Neural progenitor cell (in vitro differentiated cells): ENCODE measurements around the gene NME9. TPM values are rescaled to one million over a fixed set of nuclear protein-coding genes. Genes with fewer than 3 reads are reported as not detected.

ENCODE experiments used
- DNase-seq: peaks from one replicate; pipeline ENCODE4 v3.0.0-alpha.2; 2016; ENCODE audit warnings: low spot score
- H2AFZ ChIP-seq: fragments of 200-600 bp; sonication (generic); replicated peaks from 2 replicates; pipeline ENCODE4 v1.6.1; 2016; ENCODE audit warnings: antibody characterized with exemption
- H3F3A ChIP-seq: fragments of 200-600 bp; sonication (generic); 2 replicates; pipeline ENCODE4 v1.6.1; 2016; ENCODE audit warnings: antibody characterized with exemption, low read depth
- H3K27ac ChIP-seq: fragments of 200-600 bp; sonication (generic); 2 replicates; pipeline ENCODE4 v1.5.1; 2016; ENCODE audit warnings: mild to moderate bottlenecking
- H3K27me3 ChIP-seq: fragments of 200-600 bp; sonication (generic); 2 replicates; pipeline ENCODE4 v1.6.1; 2016; ENCODE audit warnings: mild to moderate bottlenecking, moderate library complexity
- H3K36me3 ChIP-seq: fragments of 200-600 bp; sonication (generic); 2 replicates; pipeline ENCODE4 v1.5.1; 2016
- H3K4me1 ChIP-seq: fragments of 200-600 bp; sonication (generic); 2 replicates; pipeline ENCODE4 v1.6.1; 2016; ENCODE audit warnings: mixed run types
- H3K4me2 ChIP-seq: fragments of 200-600 bp; sonication (generic); 2 replicates; pipeline ENCODE4 v1.6.1; 2016
- H3K4me3 ChIP-seq: fragments of 200-600 bp; sonication (generic); 2 replicates; pipeline ENCODE4 v1.5.1; 2016
- H3K79me2 ChIP-seq: fragments of 200-600 bp; sonication (generic); 2 replicates; pipeline ENCODE4 v1.6.1; 2016; ENCODE audit warnings: low read depth
- H3K9ac ChIP-seq: fragments of 200-600 bp; sonication (generic); 2 replicates; pipeline ENCODE4 v1.6.1; 2016
- H3K9me3 ChIP-seq: fragments of 200-600 bp; sonication (generic); 2 replicates; pipeline ENCODE4 v1.5.1; 2016; ENCODE audit warnings: low read depth
- H4K20me1 ChIP-seq: fragments of 200-600 bp; sonication (generic); 2 replicates; pipeline ENCODE4 v1.6.1; 2016; ENCODE audit warnings: low read depth
- H3K27ac Mint-ChIP-seq: 3 replicates; pipeline ENCODE4 v1.8.0; 2021; ENCODE audit warnings: mixed read lengths
- H3K27me3 Mint-ChIP-seq: 2 replicates; pipeline ENCODE4 v1.8.0; 2022; ENCODE audit warnings: low read depth, mild to moderate bottlenecking, inconsistent platforms, moderate library complexity, mixed read lengths; ENCODE audit not compliant: insufficient read depth
- H3K36me3 Mint-ChIP-seq: 3 replicates; pipeline ENCODE4 v1.8.0; 2021; ENCODE audit warnings: mixed read lengths
- H3K4me1 Mint-ChIP-seq: 3 replicates; pipeline ENCODE4 v1.8.0; 2021; ENCODE audit warnings: mixed read lengths
- H3K4me3 Mint-ChIP-seq: 3 replicates; pipeline ENCODE4 v1.8.0; 2021; ENCODE audit warnings: mild to moderate bottlenecking, moderate library complexity, mixed read lengths
- H3K9me3 Mint-ChIP-seq: 3 replicates; pipeline ENCODE4 v1.8.0; 2020; ENCODE audit warnings: mixed read lengths
- EZH2 ChIP-seq: fragments of 200-600 bp; sonication (generic); IDR thresholded peaks from 2 replicates; pipeline ENCODE4 v1.6.1; 2017; ENCODE audit warnings: antibody characterized with exemption, mild to moderate bottlenecking, moderate library complexity
- EZH2phosphoT487 ChIP-seq: fragments of 200-600 bp; sonication (generic); IDR thresholded peaks from 2 replicates; pipeline ENCODE4 v1.6.1; 2017; ENCODE audit warnings: antibody characterized with exemption
- total RNA-seq: library from RNA; depleted of rRNA; stranded (reverse); fragments of >200 nt; gene quantifications from 2 replicates; pipeline ENCODE4 v1.2.3, GENCODE V29; 2015; ENCODE audit warnings: low replicate concordance
- TF ChIP-seq, protein P1 (sequence below): fragments of 200-600 bp; sonication (generic); IDR thresholded peaks from 2 replicates; pipeline ENCODE4 v1.5.1; 2017; ENCODE audit warnings: antibody characterized with exemption, mild to moderate bottlenecking

NME9 gene
- total RNA-seq, 1 donor from 2014 or later, result 1.1 TPM

GRCh38 chr3:138374573-138375134 is 45.0 kb upstream of the NME9 start:
- Mint-ChIP-seq H3K4me3 (no peak overlapping the region), H3K36me3 (peaks cover 18% of the 10 kb centered on the region), H3K4me1 (peaks cover 9% of the 10 kb centered on the region), H3K27ac (no peak overlapping the region), H3K9me3 (peaks cover 3% of the 10 kb centered on the region), H3K27me3 (peaks cover 2% of the 10 kb centered on the region)
- Histone ChIP-seq H3K4me1 (no peaks in the 10 kb centered on the region), H4K20me1 (no peaks in the 10 kb centered on the region), H3K4me3 (no peak overlapping the region), H3K27ac (no peak overlapping the region), H3K79me2 (no peaks in the 10 kb centered on the region), H3K27me3 (no peaks in the 10 kb centered on the region), H3K36me3 (no peaks in the 10 kb centered on the region), H2AFZ (no peak overlapping the region), H3K4me2 (no peak overlapping the region), H3F3A (no peaks in the 10 kb centered on the region), H3K9me3 (no peaks in the 10 kb centered on the region), H3K9ac (no peak overlapping the region)
- TF ChIP-seq, protein P1, sequence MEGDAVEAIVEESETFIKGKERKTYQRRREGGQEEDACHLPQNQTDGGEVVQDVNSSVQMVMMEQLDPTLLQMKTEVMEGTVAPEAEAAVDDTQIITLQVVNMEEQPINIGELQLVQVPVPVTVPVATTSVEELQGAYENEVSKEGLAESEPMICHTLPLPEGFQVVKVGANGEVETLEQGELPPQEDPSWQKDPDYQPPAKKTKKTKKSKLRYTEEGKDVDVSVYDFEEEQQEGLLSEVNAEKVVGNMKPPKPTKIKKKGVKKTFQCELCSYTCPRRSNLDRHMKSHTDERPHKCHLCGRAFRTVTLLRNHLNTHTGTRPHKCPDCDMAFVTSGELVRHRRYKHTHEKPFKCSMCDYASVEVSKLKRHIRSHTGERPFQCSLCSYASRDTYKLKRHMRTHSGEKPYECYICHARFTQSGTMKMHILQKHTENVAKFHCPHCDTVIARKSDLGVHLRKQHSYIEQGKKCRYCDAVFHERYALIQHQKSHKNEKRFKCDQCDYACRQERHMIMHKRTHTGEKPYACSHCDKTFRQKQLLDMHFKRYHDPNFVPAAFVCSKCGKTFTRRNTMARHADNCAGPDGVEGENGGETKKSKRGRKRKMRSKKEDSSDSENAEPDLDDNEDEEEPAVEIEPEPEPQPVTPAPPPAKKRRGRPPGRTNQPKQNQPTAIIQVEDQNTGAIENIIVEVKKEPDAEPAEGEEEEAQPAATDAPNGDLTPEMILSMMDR, result no peak
- TF ChIP-seq EZH2, result no peak
- no peak for TF ChIP-seq EZH2phosphoT487
- no peak for DNase-seq

DNA sequence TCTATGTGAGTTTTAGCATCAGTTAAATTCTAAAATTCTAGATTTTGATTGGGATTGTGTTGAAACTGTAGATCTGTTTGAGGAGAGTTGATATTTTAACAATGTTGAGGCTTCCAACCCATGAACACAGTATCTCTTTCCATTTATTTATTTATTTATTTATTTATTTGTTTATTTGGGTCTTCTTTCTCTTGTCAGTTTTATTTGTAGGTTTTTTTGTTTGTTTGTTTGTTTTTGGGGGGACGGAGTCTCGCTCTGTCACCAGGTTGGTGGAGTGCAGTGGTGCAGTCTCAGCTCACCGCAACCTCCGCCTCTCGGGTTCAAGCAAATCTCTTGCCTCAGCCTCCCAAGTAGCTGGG is 44.1 kb upstream of the NME9 start:
- H2AFZ ChIP-seq, result no peak overlapping the region
- no peak overlapping the region for H3K4me2 ChIP-seq
- no peaks in the 10 kb centered on the region for H4K20me1 ChIP-seq
- H3K27ac ChIP-seq, result no peak overlapping the region
- H3K36me3 ChIP-seq, result no peaks in the 10 kb centered on the region
- H3K27me3 Mint-ChIP-seq, result peaks cover 2% of the 10 kb centered on the region
- no peaks in the 10 kb centered on the region for H3F3A ChIP-seq
- H3K9ac ChIP-seq, result no peak overlapping the region
- no peak overlapping the region for H3K27ac Mint-ChIP-seq
- H3K79me2 ChIP-seq, result no peaks in the 10 kb centered on the region
- no peak for DNase-seq
- TF ChIP-seq, protein P1, result no peak
- no peak for TF ChIP-seq EZH2
- TF ChIP-seq EZH2phosphoT487, result no peak
- H3K4me1 Mint-ChIP-seq, result peaks cover 9% of the 10 kb centered on the region
- peaks cover 3% of the 10 kb centered on the region for H3K9me3 Mint-ChIP-seq
- no peaks in the 10 kb centered on the region for H3K9me3 ChIP-seq
- no peaks in the 10 kb centered on the region for H3K4me1 ChIP-seq
- no peaks in the 10 kb centered on the region for H3K27me3 ChIP-seq
- peaks cover 14% of the 10 kb centered on the region for H3K36me3 Mint-ChIP-seq
- H3K4me3 ChIP-seq, result no peak overlapping the region
- no peak overlapping the region for H3K4me3 Mint-ChIP-seq

DNA sequence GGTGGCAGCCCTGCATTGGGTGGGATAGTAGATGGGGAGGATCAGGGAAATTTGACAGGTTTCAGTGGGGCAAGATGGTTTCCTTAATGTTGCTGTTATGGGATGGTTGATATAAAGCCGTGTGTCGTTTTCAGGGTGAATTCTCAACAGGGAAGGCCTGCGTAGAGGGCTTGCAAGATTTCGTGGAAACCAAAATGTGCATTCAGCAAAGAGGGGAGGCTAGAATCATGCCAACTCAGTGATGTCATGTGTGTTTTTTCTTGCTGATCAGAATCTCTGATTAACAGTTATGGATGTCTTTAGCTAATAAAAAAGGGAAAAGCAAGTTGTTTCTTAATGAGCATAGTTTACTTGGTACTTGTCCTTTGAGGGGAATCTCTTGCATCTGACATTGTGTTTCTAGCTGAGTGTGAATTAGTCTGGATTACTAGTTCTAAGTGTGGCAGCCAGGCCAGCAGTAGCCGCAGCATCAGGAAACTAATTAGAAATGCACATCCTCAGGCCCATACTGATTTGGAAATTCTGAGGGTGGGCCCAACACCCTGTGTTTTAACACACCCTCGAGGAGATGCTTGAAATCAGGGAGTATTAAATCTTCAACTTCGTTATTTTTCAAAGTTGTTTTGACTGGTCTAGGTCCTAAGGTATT is 43.6 kb upstream of the NME9 start:
- TF ChIP-seq EZH2phosphoT487 (no peak), EZH2 (no peak)
- TF ChIP-seq, protein P1, result no peak
- DNase-seq, result no peak
- H3K9me3 Mint-ChIP-seq, result peaks cover 3% of the 10 kb centered on the region

More for the DNA sequence above, 43.6 kb upstream of the NME9 start:
- Histone ChIP-seq H2AFZ (no peak overlapping the region), H4K20me1 (no peaks in the 10 kb centered on the region), H3F3A (no peaks in the 10 kb centered on the region), H3K4me1 (no peaks in the 10 kb centered on the region), H3K79me2 (no peaks in the 10 kb centered on the region), H3K27ac (no peak overlapping the region), H3K9ac (no peak overlapping the region), H3K36me3 (no peaks in the 10 kb centered on the region), H3K4me3 (no peak overlapping the region), H3K4me2 (no peak overlapping the region), H3K27me3 (no peaks in the 10 kb centered on the region), H3K9me3 (no peaks in the 10 kb centered on the region)
- H3K4me3 Mint-ChIP-seq, result no peak overlapping the region
- peaks cover 13% of the 10 kb centered on the region for H3K36me3 Mint-ChIP-seq
- peaks cover 10% of the 10 kb centered on the region for H3K4me1 Mint-ChIP-seq
- no peak overlapping the region for H3K27ac Mint-ChIP-seq
- H3K27me3 Mint-ChIP-seq, result peaks cover 2% of the 10 kb centered on the region
